SKM-1 (cell line): ENCODE data around the gene CRACDL.

Experiments
- DNase-seq: peaks from one replicate; lab custom pipeline; 2025; ENCODE audit not compliant: unreplicated experiment; lab: John Stamatoyannopoulos, UW

The CRACDL gene

DNA sequence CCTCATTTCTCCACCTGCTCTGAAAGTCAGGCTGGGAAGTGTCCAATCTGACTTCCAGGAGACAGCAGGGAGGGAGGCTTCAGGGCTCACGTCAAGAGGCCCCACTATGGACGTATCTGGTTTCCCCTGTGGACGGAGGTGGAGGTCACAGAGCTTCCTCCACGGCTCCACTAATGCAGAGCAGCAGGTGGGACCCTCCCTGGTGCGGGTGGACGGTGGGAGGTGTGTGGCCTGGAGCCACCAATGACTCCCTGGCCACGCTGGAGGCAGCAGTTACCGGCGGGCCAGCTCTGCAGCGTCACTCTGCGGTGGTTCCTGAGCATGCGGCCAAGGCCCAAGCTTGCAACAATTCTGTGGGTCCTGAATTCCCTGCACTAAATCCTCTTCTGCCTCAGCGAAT lies 9.0 kb downstream of the CRACDL start:
- no peak for DNase-seq

DNA sequence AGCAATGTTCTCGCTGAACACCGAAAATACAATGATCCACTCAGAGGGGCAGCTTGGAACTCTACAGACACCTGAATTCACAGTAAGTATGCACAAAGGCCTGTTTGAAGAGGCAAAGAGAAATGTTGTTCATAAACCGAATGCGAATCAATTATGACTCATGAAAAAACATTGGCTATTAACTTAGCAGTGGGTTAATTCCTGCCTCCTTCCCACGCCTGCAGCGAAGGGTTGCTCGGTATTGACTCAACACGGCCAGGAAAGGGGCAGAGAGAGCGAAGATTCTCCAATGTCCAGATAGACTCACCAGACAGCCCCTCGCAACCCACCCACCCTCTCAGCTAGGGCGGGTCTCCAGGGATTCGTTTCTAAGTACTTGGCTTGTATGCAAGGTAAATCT lies 9.4 kb downstream of the CRACDL start:
- DNase-seq = no peak

DNA sequence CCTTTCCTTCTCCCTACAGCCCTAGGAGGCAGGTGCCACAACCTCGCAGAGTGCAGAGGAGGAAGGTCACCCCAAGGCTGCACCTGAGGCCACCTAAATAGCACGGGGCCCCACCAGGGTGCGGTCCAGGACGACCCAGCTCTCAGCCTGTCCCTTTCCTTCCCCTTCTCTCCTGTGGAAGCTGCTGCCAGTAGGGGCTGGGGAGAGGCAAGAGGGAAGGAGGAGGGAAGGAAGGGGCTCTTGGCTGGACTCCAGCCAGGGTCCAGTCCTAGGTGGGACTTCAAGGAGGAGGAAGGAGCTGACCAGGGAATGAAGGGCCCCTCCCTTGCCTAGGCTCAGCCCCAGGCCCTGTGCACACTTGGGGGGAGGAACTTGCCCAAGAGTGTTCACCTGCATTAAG lies 11.1 kb downstream of the CRACDL start:
- no peak for DNase-seq

DNA sequence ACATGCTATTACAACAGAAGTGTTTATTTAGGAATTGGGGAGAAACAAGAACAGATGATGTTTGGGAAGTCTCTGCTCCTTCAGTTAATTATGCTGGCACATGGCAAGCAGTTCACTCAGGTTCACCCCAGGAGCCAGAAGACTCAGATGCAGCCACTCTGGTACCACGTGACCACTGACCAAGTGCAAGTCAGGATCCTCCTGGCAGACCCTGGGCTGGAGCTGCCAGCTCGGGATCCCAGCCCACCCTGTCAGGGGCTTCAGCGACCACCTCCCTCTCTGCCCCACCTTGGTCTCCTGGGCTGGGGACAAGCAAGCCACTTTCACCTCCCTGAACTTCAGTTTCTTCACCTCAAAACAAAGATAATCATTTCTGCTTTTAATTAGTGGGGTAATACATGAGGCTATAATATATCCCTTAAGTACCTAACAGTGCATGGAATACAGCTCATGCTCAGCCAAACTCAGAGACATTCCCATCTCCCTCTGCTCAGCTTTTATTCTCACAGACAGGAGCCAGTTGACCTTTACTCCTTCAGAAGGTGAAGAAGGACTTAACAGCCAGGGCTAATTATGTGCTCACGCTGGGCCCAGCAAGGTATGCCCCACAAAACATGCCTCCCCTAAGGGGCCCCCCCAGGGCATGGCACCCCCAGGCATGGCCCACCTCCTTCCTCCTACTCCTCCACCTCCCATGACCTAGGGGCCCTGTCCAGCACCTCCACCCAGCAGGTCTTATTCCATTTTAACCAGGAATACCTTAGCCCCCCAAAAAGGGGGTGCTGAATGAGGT lies 11.8 kb downstream of the CRACDL start:
- DNase-seq = no peak

DNA sequence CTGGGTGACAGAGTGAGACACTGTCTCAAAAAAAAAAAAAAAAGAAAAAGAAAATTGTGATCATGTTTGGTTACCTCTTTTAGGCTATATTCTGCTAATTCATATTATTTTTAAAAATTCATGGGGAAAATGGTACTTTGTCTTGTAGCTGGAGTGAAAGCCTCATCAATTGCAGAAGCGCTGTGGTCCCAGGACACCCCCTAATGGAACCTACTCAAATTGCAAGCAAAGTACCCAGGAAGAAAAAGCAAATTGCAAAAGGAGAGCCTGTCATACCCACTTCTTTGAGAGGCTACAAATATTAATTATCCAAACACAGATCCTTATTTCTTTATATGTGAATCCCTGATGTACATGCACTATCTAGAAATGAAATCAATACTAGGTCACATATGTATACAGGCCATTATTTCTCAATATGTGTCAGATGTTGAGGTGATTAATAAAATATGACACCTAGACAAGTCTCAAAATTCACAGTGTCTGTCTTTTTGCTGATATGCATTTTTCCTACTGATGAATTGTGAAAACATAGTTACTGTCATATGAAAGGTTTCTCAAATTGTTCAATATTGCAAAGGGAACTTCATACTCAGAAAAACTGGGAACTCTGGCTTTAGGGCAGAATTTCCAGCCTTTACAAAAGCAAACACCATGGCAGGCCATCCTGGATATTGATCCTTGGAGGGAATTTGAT lies 12.6 kb downstream of the CRACDL start:
- no peak for DNase-seq

DNA sequence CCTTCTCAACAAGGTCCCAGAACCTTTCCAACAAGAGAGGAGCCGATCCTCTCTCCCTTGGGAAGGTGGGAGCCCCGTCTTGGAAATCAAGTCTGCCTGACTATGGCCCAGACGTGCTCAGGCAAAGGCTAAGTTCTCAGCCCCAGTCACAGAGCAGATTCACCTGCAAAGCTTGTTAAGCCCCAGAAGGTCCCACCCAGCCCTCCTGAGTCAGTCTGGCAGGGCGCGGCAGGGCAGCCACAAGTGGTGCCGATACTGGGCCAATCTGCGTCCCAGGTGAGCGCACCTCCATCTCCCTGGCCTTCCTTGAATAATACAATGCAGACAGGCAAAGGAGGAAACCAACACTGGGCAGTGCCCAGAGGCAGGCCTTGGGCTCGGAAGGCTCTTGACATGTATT lies 15.0 kb downstream of the CRACDL start:
- DNase-seq = no peak

DNA sequence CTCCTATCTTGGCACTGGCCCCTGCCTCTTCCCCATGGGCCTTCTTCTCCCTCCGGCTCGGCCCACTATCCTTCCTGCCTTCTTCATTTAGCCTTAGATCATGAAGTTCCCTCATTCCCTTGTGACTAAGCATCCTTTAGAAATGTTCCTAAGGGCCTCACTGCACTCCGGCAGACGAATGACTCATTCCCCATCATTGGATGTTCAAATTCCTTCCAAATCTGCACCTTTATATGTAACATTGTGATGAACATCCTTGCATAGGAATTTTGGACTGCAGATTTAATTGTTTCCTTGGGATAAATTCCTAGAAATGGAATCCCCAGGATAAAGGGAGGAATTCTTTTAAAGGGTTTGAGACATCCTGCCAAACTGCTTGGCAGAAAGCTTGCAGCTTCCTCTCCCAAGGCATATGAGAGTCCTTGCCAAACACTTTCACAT lies 19.0 kb downstream of the CRACDL start:
- no peak for DNase-seq

DNA sequence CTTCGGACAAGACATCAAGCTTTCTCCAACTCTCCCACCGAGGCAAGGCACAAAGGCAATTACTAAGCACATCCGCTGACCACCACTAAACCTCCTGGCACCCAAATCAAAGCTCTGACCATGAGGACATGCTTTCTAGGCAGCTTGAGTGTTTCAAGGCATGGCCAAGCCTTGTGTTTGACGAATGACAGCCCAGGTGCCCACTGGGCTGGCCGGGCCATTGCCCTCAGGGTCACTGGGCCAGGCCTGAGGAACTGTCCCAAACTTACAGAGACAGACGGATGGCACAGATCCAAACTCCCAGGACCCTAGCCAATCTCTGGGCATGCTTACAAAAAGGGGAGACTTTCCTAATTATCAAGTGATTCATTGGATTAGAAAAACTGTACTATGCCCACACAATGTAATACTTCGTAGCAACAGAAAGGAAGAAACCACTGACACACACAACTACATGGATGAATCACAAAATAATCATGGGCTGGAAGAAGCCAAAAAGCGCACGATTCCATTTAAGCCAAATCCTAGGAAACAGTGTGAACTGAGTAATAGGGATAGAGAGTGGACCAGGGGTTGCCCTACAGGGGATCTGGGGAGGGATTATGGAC lies 20.2 kb downstream of the CRACDL start:
- DNase-seq = no peak

DNA sequence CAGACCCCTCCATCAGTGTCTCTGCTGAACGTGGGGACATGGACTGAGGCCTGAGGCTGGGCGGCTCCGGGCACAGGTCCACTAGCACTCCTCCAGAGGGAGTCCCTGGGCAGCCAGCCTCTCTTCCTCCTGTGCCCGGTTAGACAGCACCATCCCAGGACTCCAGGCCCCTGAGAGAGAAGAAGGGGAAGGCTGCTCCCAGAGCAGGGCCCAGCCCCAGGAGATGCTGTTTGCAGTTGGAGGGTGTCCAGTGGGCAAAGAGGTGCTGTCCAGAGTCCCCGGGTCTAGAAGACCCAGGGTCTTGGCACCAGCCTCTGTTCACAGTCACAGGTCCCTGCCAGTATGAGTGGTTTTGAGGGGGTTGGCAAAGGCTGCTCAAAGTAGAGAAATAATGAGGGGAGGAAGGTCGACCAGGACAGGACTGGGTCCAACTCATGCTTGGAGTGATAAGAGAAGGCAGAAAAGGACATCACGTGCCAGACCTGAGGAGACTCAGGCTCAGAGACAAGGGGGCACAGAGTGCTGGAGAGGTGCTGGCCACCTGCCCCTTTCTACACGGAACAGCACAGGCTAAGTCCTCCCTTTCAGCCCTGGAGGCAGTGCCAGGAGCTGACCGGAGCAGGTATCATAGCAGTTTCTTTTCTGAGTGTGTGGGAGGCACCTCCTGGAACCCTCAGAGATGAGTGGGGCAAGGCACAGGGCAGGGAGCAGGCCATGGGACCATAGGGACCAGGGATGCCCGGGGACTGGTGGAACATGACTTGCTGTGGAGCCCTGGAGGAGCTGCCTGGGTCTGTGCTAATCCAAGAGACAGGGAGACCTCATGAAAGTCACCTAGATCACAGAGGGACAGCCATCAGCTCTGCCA lies 21.1 kb downstream of the CRACDL start:
- DNase-seq = no peak

- no peak for DNase-seq
Measured at GRCh38 chr2:98913916-98914712, 21.9 kb downstream of the CRACDL start.

GRCh38 chr2:98912957-98913915 lies 22.8 kb downstream of the CRACDL start:
- DNase-seq = no peak

DNA sequence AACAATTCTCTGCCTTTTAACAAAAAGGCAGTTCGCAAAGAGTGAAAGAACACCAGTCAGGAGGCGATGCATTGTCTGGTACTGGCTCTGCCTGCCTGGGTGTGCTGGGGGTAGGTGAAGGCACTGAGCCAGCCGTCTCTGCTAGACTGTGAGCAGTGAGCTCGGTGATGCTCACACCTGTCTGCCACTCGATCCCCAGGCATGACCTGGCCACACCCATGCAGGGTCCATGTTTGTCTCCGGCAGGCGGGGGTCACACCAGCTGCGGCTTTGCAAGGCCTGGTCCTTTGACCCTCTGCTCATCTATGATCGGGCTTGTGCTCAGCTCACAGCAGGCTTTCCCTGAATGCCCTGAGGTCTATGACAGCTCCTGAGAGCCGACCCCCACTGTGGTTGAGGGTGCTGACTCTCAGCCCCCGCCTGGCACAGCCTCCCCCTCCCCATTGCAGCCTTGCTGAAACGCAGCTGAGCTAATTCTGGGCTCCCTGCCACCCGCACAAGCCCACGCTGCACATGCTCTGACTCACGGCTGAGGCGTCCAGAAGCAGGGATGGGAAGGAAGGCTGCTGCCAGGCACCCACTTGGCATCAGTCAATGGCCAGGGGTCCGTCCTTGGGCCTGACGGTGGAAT lies 23.7 kb downstream of the CRACDL start:
- no peak for DNase-seq

GRCh38 chr2:98911376-98912154 lies 24.5 kb downstream of the CRACDL start:
- DNase-seq = no peak

- no peak for DNase-seq
Measured at GRCh38 chr2:98911126-98911375, 25.0 kb downstream of the CRACDL start.

GRCh38 chr2:98910349-98911125 lies 25.5 kb downstream of the CRACDL start:
- no peak for DNase-seq

- no peak for DNase-seq
Measured at GRCh38 chr2:98909317-98910211, 26.5 kb downstream of the CRACDL start.

DNA sequence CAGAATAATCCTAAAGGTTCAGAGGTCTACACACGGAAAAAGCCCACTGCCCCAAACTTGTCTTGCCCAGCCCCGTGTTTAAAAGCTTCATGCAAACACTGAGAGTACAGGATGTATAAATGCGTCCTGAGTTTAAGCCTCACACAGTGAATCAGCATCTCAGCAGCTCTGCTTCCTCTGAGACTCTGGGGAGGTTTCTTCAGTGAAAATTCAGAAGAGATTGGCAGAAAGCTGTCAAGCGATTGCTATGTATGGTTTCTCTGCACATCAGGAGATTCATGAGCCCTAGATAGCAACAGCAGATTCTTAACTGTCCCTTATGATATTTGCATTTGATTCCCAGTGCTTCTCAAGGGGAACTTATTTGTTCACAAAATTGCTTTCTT lies 27.1 kb downstream of the CRACDL start:
- DNase-seq = no peak
